Measurements from ENCODE around the gene RNLS. TPM values are rescaled to one million over a fixed set of nuclear protein-coding genes. Genes with fewer than 3 reads are reported as not detected.

Gene RNLS
- total and polyA plus RNA-seq, 2 of the 4 experiments (the other 2 are of a cell fraction): 4.5 to 7.0 TPM

DNA sequence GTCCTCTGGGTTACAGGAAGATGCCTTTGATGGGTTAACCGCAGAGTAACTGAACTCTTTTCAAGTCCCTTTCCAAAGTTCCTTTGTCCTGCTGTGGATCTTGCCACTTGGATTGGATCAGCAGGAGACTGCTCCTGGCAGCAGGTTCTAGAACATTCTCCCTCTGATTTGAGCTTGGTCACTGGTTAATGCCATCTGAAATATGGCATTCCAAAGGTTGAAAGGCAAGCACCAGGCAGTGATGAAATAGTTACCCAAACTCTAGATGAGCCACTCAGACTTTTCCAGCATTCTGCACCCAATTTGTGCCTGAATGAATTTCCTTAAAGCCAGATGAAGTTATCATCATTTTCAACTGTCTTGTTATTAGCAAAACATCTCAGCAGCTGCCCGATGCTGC is 343.9 kb downstream of the RNLS start:
- ChIA-PET CTCF (no interaction called here), POLR2A (ENCODE audit: unreplicated experiment) (no interaction called here)
- Histone ChIP-seq H3K56ac (ENCODE audit: extremely low read depth, insufficient read depth, low read length) (no peak overlapping the region), H3K9ac (ENCODE audit: low read depth, low read length) (no peak overlapping the region), H4K91ac (ENCODE audit: insufficient read depth, low read depth, low read length) (no peak overlapping the region), H2BK20ac (ENCODE audit: low read depth, low read length) (no peak overlapping the region), H2AK5ac (ENCODE audit: low read depth, low read length) (no peak overlapping the region), H2BK15ac (ENCODE audit: low read depth, low read length) (peak overlapping the region; percentile 10; the same call in 1 of the 3 replicates), H3K4me3 (ENCODE audit: insufficient read depth, low read depth, low read length) (no peak overlapping the region), H3K4ac (ENCODE audit: low read depth, low read length) (no peak overlapping the region), H3K4me2 (ENCODE audit: low read depth, low read length) (no peak overlapping the region), H2AK9ac (replicated peaks; ENCODE audit: low read depth, low read length, poor library complexity) (no peak overlapping the region), H3K14ac (replicated peaks; ENCODE audit: low read depth, low read length) (no peak overlapping the region), H4K20me1 (ENCODE audit: insufficient read depth, low read length) (no peaks in the 10 kb centered on the region), H3K4me1 (ENCODE audit: control insufficient read depth, insufficient read depth, low read length) (peaks cover 3% of the 10 kb centered on the region), H4K8ac (ENCODE audit: low read depth in 2 of 2, low read length in 2 of 2) (no peak overlapping the region), H3K9me1 (ENCODE audit: insufficient read depth, low read length) (no peaks in the 10 kb centered on the region), H3K9me3 (ENCODE audit: control insufficient read depth, insufficient read depth, low read length) (no peaks in the 10 kb centered on the region), H2BK5ac (ENCODE audit: low read depth, low read length, poor library complexity, severe bottlenecking) (no peak overlapping the region), H2BK120ac (ENCODE audit: low read depth, low read length) (no peak overlapping the region), H4K5ac (ENCODE audit: low read depth, low read length) (no peak overlapping the region), H3K23ac (ENCODE audit: low read depth, low read length) (no peak overlapping the region), H3K27me3 (ENCODE audit: control insufficient read depth, insufficient read depth, low read length) (no peaks in the 10 kb centered on the region), H3K36me3 (ENCODE audit: control insufficient read depth, insufficient read depth, low read length) (no peaks in the 10 kb centered on the region), H3K18ac (ENCODE audit: low read depth, low read length) (no peak overlapping the region), H3K79me1 (ENCODE audit: low read depth in 1 of 2, low read length in 2 of 2) (no peaks in the 10 kb centered on the region), H2AFZ (replicated peaks; ENCODE audit: low read length, poor library complexity) (no peak overlapping the region), H3K27ac (ENCODE audit: insufficient read depth, low read length) (no peak overlapping the region)
- BruUV-seq (replicated peaks): no TSS peak
- DNase-seq (no peak), ATAC-seq (ENCODE audit: low read depth) (no peak)
- in situ Hi-C loops (cut with MboI; ENCODE audit: low sequenced_read_pairs) (no loop called here), dilution Hi-C loops (cut with HindIII; ENCODE audit: low sequenced_read_pairs, unreplicated experiment) (no loop called here), intact Hi-C loops (cut with micrococcal nuclease) (no loop called here)
- TF ChIP-seq RCOR1 (IDR thresholded peaks at IDR 0.05; ENCODE audit: insufficient replicate concordance, low read length): no peak
- TF ChIP-seq CHD1 (IDR thresholded peaks at IDR 0.05; ENCODE audit: low read depth, low read length): no peak
- TF ChIP-seq BHLHE40 (IDR thresholded peaks at IDR 0.05; ENCODE audit: low read depth, low read length): no peak
- no peak for TF ChIP-seq RAD21 (IDR thresholded peaks at IDR 0.05; ENCODE audit: low read length)
- TF ChIP-seq SMC3 (IDR thresholded peaks at IDR 0.05; ENCODE audit: low read depth, low read length): no peak
- no peak for TF ChIP-seq FOS (IDR thresholded peaks at IDR 0.05; ENCODE audit: low read depth, low read length)
- TF ChIP-seq NFE2L2 (IDR thresholded peaks at IDR 0.05; ENCODE audit: low read depth, low read length): no peak
- TF ChIP-seq POLR2A (IDR thresholded peaks at IDR 0.05; ENCODE audit: low read depth, low read length): no peak
- TF ChIP-seq MXI1 (IDR thresholded peaks at IDR 0.05; ENCODE audit: borderline replicate concordance, low read depth, low read length): no peak
- TF ChIP-seq MAFK (IDR thresholded peaks at IDR 0.05; ENCODE audit: low read depth, low read length): no peak
- TF ChIP-seq, protein P1, sequence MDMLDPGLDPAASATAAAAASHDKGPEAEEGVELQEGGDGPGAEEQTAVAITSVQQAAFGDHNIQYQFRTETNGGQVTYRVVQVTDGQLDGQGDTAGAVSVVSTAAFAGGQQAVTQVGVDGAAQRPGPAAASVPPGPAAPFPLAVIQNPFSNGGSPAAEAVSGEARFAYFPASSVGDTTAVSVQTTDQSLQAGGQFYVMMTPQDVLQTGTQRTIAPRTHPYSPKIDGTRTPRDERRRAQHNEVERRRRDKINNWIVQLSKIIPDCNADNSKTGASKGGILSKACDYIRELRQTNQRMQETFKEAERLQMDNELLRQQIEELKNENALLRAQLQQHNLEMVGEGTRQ (IDR thresholded peaks at IDR 0.05; ENCODE audit: low read depth, low read length): no peak
- TF ChIP-seq ELK1 (IDR thresholded peaks at IDR 0.05; ENCODE audit: borderline replicate concordance, low read depth, low read length): no peak
- no peak for TF ChIP-seq RFX5 (IDR thresholded peaks at IDR 0.05; ENCODE audit: low read depth, low read length)
- TF ChIP-seq, protein P2, sequence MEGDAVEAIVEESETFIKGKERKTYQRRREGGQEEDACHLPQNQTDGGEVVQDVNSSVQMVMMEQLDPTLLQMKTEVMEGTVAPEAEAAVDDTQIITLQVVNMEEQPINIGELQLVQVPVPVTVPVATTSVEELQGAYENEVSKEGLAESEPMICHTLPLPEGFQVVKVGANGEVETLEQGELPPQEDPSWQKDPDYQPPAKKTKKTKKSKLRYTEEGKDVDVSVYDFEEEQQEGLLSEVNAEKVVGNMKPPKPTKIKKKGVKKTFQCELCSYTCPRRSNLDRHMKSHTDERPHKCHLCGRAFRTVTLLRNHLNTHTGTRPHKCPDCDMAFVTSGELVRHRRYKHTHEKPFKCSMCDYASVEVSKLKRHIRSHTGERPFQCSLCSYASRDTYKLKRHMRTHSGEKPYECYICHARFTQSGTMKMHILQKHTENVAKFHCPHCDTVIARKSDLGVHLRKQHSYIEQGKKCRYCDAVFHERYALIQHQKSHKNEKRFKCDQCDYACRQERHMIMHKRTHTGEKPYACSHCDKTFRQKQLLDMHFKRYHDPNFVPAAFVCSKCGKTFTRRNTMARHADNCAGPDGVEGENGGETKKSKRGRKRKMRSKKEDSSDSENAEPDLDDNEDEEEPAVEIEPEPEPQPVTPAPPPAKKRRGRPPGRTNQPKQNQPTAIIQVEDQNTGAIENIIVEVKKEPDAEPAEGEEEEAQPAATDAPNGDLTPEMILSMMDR (conservative IDR thresholded peaks at IDR 0.05; ENCODE audit: low read depth, low read length): no peak
- TF ChIP-seq CEBPB (IDR thresholded peaks at IDR 0.05; ENCODE audit: low read depth, low read length): no peak
- TF ChIP-seq MAZ (IDR thresholded peaks at IDR 0.05; ENCODE audit: borderline replicate concordance, low read depth, low read length): no peak
- 100% methylated on average over 1 of the region's 2 CpGs; no CpG with 5 or more reads in 1 of the 2 experiments for WGBS, 2 experiments (ENCODE audit: extremely low coverage in 2 of 2, insufficient read length in 1 of 2)

Measured in IMR-90 (cell line).